ENCODE data around the gene SCNM1.

Gene SCNM1

DNA sequence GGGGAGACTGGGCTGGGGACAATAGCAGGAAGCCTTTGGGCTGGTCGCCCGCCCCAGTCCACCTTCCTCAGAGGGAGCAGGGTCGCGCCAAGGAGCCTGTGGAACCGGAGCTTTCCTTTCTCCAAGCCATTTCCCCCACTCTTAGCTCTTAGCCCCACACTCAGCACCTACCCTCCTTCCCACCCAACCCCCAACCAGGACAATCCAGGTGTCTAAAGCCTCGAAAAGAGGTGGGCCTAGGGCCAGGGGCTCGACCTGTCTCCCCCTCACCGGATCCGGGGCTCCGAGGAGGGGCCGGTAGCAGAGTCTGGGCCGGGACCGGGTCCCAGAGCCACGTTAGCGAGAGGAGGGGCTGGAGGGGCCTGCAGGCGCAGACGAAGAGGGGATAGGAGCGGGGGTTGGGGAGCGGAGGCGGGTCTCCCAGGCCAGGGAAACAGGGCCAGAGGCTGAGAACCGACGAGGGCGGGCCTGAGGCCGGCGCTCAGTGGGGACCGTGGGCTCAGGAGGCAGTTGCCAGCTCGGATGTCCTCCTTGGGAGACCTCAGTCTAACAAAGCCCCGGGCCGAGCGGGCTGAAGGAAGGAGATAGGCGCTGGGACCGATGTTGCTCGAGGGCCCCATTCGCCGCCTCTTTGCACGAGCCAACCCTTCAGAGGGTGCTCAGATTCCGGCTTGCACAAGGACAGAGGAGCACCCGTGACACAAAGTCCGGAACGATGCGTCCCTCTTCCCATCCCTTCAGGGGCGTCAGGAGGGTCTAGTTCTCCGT is 20.5 kb upstream of the SCNM1 start:
- CTCF ChIA-PET, result interaction anchor here (0.7 to 3.9 kb wide), 5 partner anchors 8 to 46 kb away, joined by 3 to 22 read pairs (median 5); no protein-coding TSS in a partner anchor
- DNase-seq (ENCODE audit: low read depth, low spot score), result no peak
- POLR2A ChIA-PET, result interaction anchor here (0.6 kb wide), 1 partner anchor 36 kb away, joined by 3 read pairs; no protein-coding TSS in a partner anchor

DNA sequence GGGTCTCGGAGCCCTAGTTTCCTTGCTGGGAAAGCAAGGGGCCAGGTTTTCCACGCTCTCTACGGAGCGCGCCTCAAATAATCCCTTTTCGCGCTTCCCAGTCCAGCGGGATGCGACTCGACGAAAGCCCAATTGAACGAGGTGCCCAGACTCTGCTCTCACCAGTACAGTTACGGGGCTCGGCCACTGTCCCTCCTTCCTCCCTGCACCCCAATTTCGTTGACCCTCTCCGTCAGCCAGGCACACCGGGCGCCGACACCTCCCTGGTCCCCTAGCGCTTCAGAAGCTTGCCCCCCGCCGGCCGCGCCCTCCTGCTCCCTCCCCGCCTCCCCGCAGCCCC is 19.9 kb upstream of the SCNM1 start:
- DNase-seq (ENCODE audit: low read depth, low spot score), result no peak
- POLR2A ChIA-PET, result no interaction called here
- TF ChIP-seq, protein P1, sequence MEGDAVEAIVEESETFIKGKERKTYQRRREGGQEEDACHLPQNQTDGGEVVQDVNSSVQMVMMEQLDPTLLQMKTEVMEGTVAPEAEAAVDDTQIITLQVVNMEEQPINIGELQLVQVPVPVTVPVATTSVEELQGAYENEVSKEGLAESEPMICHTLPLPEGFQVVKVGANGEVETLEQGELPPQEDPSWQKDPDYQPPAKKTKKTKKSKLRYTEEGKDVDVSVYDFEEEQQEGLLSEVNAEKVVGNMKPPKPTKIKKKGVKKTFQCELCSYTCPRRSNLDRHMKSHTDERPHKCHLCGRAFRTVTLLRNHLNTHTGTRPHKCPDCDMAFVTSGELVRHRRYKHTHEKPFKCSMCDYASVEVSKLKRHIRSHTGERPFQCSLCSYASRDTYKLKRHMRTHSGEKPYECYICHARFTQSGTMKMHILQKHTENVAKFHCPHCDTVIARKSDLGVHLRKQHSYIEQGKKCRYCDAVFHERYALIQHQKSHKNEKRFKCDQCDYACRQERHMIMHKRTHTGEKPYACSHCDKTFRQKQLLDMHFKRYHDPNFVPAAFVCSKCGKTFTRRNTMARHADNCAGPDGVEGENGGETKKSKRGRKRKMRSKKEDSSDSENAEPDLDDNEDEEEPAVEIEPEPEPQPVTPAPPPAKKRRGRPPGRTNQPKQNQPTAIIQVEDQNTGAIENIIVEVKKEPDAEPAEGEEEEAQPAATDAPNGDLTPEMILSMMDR (IDR thresholded peaks at IDR 0.05; ENCODE audit: insufficient read depth, low read length, missing control alignments), result no peak
- peak overlapping the region; percentile 80 for H3K4me3 ChIP-seq (ENCODE audit: low read depth, low read length)
- CTCF ChIA-PET, result interaction anchor here (1.5 to 1.9 kb wide), 2 partner anchors 12 to 15 kb away, joined by 3 to 5 read pairs; no protein-coding TSS in a partner anchor

More for the DNA sequence above, 20.5 kb upstream of the SCNM1 start:
- H3K4me3 ChIP-seq (ENCODE audit: low read depth, low read length), result peak overlapping the region; percentile 80
- TF ChIP-seq, protein P1 (IDR thresholded peaks at IDR 0.05; ENCODE audit: insufficient read depth, low read length, missing control alignments), result no peak

DNA sequence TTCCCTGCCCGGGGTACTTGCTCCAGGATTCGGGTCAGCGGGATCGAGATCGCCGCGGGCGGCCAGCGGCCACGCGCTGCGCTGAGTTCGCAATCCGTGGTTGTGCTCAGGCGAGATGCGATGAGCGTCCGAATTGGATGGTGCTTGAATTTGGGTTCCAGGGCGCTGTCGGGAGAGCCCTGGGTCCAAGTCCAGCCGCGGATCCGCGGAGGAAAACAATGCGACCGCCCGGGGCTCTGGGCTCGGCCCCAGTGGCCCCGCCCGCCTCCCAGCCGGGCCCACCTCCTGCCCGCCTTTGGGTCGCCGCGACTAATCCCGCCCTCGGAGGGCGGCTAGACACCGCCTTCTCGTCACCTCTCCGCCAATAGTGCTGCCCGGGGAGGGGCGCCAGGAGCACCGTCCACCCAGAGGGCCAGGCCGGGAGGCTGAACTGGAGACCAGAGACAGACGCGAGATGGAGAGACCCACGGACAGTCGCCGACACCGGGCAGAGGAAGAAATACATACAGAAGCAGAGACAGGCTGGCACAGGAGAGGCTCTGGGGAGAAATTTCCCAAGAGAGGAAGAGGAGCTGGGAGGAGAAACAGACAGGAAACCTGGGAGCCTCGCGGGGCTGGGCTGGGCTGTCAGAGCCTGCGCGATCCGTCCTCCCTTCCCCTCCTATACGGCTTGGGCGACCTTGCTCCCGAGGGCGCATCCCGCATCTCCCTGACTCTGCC is 19.4 kb upstream of the SCNM1 start, which contains the start of gene SEMA6C:
TSS of gene SEMA6C (minus strand) at position 220 of the 720 bp plus-strand sequence. CDS start 4,010 bp downstream, outside the sequence.
- POLR2A ChIA-PET, result interaction anchor here (1.2 kb wide), 1 partner anchor 18 kb away, joined by 3 read pairs; no protein-coding TSS in a partner anchor
- TF ChIP-seq, protein P1 (IDR thresholded peaks at IDR 0.05; ENCODE audit: insufficient read depth, low read length, missing control alignments), result no peak
- CTCF ChIA-PET, result interaction anchor here (0.7 to 1.9 kb wide), 3 partner anchors 12 to 16 kb away, joined by 3 to 5 read pairs (median 3); no protein-coding TSS in a partner anchor
- peak; percentile 29 for DNase-seq (ENCODE audit: low read depth, low spot score)
- H3K4me3 ChIP-seq (ENCODE audit: low read depth, low read length), result peak within 1 kb of the TSS; percentile 80

DNA sequence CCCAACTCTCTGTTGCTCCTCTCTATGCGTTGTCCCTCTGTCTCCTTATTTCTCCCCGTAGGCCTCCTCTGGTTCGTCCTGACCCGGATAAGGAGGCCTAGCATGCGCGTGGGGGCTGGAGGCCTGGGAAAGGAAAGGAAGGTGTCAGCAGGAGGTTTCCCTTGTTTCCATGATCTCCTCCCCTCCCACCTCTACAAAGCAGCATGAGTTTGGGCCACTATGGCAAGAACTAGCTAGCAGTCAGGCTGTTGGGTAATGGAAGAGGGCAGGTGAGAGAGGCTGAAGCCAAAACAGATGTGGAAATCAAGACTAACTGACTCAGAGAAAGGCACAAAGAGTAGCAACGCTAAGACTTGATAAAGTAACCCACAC is 18.8 kb upstream of the SCNM1 start:
- TF ChIP-seq, protein P1 (IDR thresholded peaks at IDR 0.05; ENCODE audit: insufficient read depth, low read length, missing control alignments), result no peak
- DNase-seq (ENCODE audit: low read depth, low spot score), result no peak
- CTCF ChIA-PET, result interaction anchor here (0.7 to 2.5 kb wide), 2 partner anchors 16 to 47 kb away, joined by 3 to 16 read pairs; no protein-coding TSS in a partner anchor
- POLR2A ChIA-PET, result interaction anchor here (1.2 kb wide), 1 partner anchor 18 kb away, joined by 3 read pairs; no protein-coding TSS in a partner anchor
- peak overlapping the region; percentile 80 for H3K4me3 ChIP-seq (ENCODE audit: low read depth, low read length)

DNA sequence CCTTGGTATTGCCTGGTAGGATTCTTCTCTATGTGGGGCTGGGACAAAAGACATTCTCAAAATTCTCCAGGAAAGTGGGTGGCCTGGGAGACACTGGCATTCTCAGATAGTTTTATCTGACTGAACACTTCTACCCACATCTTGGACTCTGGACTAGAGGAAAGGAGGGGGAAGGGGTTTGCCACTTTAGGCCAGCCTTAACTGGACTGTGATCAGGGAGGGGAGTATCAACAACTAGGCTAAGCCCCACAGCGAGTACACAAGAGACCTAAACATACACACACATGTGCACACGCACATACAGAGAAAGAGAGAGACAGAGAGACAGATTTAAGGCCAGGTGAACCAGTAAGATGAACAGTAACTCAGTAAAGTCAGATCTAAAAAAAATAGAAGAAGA is 18.3 kb upstream of the SCNM1 start:
- ChIA-PET CTCF (interaction anchor here (2.5 kb wide), 1 partner anchor 47 kb away, joined by 16 read pairs; no protein-coding TSS in a partner anchor), POLR2A (interaction anchor here (1.2 kb wide), 1 partner anchor 17 kb away, joined by 3 read pairs; no protein-coding TSS in a partner anchor)
- H3K4me3 ChIP-seq (ENCODE audit: low read depth, low read length), result no peak overlapping the region
- TF ChIP-seq, protein P1 (IDR thresholded peaks at IDR 0.05; ENCODE audit: insufficient read depth, low read length, missing control alignments), result no peak
- DNase-seq (ENCODE audit: low read depth, low spot score), result no peak

DNA sequence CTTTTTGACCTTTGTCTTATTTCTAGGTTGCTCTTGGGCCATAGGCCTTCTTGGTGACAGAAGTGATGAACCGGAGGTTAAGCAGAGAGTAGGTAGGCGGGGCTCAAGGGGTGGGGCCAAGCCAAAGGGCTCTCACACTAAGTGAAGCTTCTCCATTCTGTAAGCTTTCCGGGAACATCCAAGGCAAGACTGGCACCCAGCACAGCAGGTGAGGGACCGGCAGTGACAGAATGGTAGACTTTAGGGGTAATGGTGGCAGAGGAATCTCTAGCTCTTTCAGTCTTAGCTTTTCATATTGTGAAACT is 9.5 kb upstream of the SCNM1 start, which contains the start of gene TNFAIP8L2:
TSS of gene TNFAIP8L2 (plus strand) at position 135 of the 305 bp plus-strand sequence. CDS start 2,049 bp downstream, outside the sequence.
- POLR2A ChIA-PET, result no interaction called here
- TF ChIP-seq, protein P1 (IDR thresholded peaks at IDR 0.05; ENCODE audit: insufficient read depth, low read length, missing control alignments), result no peak
- DNase-seq (ENCODE audit: low read depth, low spot score), result no peak
- CTCF ChIA-PET, result interaction anchor here (0.6 to 19.8 kb wide), 11 partner anchors 9 to 132 kb away, joined by 3 to 412 read pairs (median 6); partner anchors contain the start of genes C1orf56, LYSMD1 and SCNM1
- H3K4me3 ChIP-seq (ENCODE audit: low read depth, low read length), result no peak within 1 kb of the TSS
